Measurements from ENCODE around the gene CDK5RAP2. TPM values are rescaled to one million over a fixed set of nuclear protein-coding genes. Genes with fewer than 3 reads are reported as not detected.

CDK5RAP2 gene
- total and polyA plus RNA-seq, 10 of the 15 experiments (the other 5 are each of a cell fraction or from before 2014, with no cell fraction given): 16.2 to 53.5 (median 34.5) TPM

DNA sequence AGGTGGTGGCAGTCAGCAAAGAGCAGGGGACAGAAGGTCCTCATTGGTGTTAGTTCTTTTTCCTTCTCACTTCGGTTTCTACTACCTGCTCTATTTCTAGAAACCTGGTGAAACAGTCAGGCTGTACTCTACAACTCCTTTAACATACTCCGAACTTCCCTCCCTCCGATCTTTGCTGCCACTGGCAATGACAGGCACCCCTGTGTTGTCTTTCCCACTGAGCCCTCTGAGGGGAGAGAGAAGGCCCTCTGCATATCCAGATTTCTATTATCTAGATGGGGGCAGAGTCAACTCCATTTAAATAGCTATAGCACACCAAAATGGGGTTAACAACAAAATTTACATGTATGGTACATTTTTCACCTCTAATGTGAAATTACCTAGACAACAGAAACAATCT, 123.7 kb downstream of the CDK5RAP2 start:
- no peak overlapping the region for H3K27ac ChIP-seq (ENCODE audit: control insufficient read depth, insufficient read depth)
- WGBS (ENCODE audit: insufficient coverage, insufficient replicate concordance, low lambda C conversion rate, missing lambda C conversion rate): 94% methylated on average over 3 of the region's 3 CpGs
- no peaks in the 10 kb centered on the region for H3K79me2 ChIP-seq (ENCODE audit: control insufficient read depth, insufficient read depth, low read length)
- H3K4me3 ChIP-seq: no peak overlapping the region
- no peaks in the 10 kb centered on the region for H3K27me3 ChIP-seq (replicated peaks in 1 of 2; ENCODE audit: control insufficient read depth in 2 of 2, insufficient read depth in 2 of 2, low read length in 1 of 2)
- no peaks in the 10 kb centered on the region for H4K20me1 ChIP-seq (ENCODE audit: control insufficient read depth, insufficient read depth)
- no peak overlapping the region for H3K4me2 ChIP-seq (ENCODE audit: control insufficient read depth, insufficient read depth)
- no TSS peak for BruUV-seq (replicated peaks)
- no peaks in the 10 kb centered on the region for H3K4me1 ChIP-seq (ENCODE audit: control insufficient read depth, insufficient read depth, low read length)
- no peak for FAIRE-seq
- in situ Hi-C loops (cut with MboI) (no loop called here), intact Hi-C loops (cut with micrococcal nuclease; ENCODE audit: unreplicated experiment) (no loop called here)
- peaks cover 5 to 28% of the 10 kb centered on the region in 2 experiments for H3K36me3 ChIP-seq (ENCODE audit: control insufficient read depth in 2 of 2, insufficient read depth in 2 of 2, low read length in 1 of 2)
- ChIA-PET CTCF (interaction anchor here (0.6 kb wide), 1 partner anchor 12 kb away, joined by 3 read pairs; no protein-coding TSS in a partner anchor), RAD21 (ENCODE audit: unreplicated experiment) (no interaction called here), SMC1A (ENCODE audit: uncharacterized antibody, unreplicated experiment) (no interaction called here), POLR2A (no interaction called here)
- DNase-seq (ENCODE audit: low read depth, low spot score): no peak
- ATAC-seq: no peak
- H2AFZ ChIP-seq (ENCODE audit: control insufficient read depth, low read depth, low read length): no peak overlapping the region
- no peaks in the 10 kb centered on the region for H3K9me3 ChIP-seq (replicated peaks; ENCODE audit: control insufficient read depth, insufficient read depth, low read length)
- H3K9ac ChIP-seq (ENCODE audit: control insufficient read depth, insufficient read depth, low read length): no peak overlapping the region
- no peak for TF ChIP-seq MYB (IDR thresholded peaks at IDR 0.05; ENCODE audit: borderline replicate concordance, low read depth, low read length)
- no peak for TF ChIP-seq TAF1 (IDR thresholded peaks at IDR 0.05; ENCODE audit: borderline replicate concordance, low read depth, low read length)
- no peak for TF ChIP-seq CBFB (IDR thresholded peaks at IDR 0.05; ENCODE audit: low read depth)
- no peak for TF ChIP-seq SRF (IDR thresholded peaks at IDR 0.05; ENCODE audit: low read depth in 2 of 2, low read length in 2 of 2)
- no peak for TF ChIP-seq JUNB (IDR thresholded peaks at IDR 0.05)
- no peak for TF ChIP-seq SMARCA5 (IDR thresholded peaks at IDR 0.05)
- TF ChIP-seq, protein P1, sequence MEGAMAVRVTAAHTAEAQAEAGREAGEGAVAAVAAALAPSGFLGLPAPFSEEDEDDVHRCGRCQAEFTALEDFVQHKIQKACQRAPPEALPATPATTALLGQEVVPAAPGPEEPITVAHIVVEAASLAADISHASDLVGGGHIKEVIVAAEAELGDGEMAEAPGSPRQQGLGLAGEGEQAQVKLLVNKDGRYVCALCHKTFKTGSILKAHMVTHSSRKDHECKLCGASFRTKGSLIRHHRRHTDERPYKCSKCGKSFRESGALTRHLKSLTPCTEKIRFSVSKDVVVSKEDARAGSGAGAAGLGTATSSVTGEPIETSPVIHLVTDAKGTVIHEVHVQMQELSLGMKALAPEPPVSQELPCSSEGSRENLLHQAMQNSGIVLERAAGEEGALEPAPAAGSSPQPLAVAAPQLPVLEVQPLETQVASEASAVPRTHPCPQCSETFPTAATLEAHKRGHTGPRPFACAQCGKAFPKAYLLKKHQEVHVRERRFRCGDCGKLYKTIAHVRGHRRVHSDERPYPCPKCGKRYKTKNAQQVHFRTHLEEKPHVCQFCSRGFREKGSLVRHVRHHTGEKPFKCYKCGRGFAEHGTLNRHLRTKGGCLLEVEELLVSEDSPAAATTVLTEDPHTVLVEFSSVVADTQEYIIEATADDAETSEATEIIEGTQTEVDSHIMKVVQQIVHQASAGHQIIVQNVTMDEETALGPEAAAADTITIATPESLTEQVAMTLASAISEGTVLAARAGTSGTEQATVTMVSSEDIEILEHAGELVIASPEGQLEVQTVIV (IDR thresholded peaks at IDR 0.05; ENCODE audit: borderline replicate concordance, partially characterized antibody): no peak
- TF ChIP-seq, protein P2, sequence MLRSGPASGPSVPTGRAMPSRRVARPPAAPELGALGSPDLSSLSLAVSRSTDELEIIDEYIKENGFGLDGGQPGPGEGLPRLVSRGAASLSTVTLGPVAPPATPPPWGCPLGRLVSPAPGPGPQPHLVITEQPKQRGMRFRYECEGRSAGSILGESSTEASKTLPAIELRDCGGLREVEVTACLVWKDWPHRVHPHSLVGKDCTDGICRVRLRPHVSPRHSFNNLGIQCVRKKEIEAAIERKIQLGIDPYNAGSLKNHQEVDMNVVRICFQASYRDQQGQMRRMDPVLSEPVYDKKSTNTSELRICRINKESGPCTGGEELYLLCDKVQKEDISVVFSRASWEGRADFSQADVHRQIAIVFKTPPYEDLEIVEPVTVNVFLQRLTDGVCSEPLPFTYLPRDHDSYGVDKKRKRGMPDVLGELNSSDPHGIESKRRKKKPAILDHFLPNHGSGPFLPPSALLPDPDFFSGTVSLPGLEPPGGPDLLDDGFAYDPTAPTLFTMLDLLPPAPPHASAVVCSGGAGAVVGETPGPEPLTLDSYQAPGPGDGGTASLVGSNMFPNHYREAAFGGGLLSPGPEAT (IDR thresholded peaks at IDR 0.05; ENCODE audit: low read depth): no peak
- no peak for TF ChIP-seq MTA2 (IDR thresholded peaks at IDR 0.05; ENCODE audit: low read depth)
- TF ChIP-seq RAD21 (IDR thresholded peaks at IDR 0.05; ENCODE audit: insufficient read depth, low read depth, low read length): no peak
- TF ChIP-seq IRF4 (IDR thresholded peaks at IDR 0.05; ENCODE audit: low read depth, low read length): no peak
- TF ChIP-seq, protein P3, sequence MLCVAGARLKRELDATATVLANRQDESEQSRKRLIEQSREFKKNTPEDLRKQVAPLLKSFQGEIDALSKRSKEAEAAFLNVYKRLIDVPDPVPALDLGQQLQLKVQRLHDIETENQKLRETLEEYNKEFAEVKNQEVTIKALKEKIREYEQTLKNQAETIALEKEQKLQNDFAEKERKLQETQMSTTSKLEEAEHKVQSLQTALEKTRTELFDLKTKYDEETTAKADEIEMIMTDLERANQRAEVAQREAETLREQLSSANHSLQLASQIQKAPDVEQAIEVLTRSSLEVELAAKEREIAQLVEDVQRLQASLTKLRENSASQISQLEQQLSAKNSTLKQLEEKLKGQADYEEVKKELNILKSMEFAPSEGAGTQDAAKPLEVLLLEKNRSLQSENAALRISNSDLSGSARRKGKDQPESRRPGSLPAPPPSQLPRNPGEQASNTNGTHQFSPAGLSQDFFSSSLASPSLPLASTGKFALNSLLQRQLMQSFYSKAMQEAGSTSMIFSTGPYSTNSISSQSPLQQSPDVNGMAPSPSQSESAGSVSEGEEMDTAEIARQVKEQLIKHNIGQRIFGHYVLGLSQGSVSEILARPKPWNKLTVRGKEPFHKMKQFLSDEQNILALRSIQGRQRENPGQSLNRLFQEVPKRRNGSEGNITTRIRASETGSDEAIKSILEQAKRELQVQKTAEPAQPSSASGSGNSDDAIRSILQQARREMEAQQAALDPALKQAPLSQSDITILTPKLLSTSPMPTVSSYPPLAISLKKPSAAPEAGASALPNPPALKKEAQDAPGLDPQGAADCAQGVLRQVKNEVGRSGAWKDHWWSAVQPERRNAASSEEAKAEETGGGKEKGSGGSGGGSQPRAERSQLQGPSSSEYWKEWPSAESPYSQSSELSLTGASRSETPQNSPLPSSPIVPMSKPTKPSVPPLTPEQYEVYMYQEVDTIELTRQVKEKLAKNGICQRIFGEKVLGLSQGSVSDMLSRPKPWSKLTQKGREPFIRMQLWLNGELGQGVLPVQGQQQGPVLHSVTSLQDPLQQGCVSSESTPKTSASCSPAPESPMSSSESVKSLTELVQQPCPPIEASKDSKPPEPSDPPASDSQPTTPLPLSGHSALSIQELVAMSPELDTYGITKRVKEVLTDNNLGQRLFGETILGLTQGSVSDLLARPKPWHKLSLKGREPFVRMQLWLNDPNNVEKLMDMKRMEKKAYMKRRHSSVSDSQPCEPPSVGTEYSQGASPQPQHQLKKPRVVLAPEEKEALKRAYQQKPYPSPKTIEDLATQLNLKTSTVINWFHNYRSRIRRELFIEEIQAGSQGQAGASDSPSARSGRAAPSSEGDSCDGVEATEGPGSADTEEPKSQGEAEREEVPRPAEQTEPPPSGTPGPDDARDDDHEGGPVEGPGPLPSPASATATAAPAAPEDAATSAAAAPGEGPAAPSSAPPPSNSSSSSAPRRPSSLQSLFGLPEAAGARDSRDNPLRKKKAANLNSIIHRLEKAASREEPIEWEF (IDR thresholded peaks at IDR 0.05; ENCODE audit: insufficient replicate concordance, low read depth, low read length): no peak
- TF ChIP-seq, protein P4, sequence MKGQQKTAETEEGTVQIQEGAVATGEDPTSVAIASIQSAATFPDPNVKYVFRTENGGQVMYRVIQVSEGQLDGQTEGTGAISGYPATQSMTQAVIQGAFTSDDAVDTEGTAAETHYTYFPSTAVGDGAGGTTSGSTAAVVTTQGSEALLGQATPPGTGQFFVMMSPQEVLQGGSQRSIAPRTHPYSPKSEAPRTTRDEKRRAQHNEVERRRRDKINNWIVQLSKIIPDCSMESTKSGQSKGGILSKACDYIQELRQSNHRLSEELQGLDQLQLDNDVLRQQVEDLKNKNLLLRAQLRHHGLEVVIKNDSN (IDR thresholded peaks at IDR 0.05; ENCODE audit: borderline replicate concordance, extremely low read length, insufficient read depth, low read depth, low read length): no peak
- TF ChIP-seq CBX5 (IDR thresholded peaks at IDR 0.05; ENCODE audit: low read depth): no peak
- no peak for TF ChIP-seq CBX3 (IDR thresholded peaks at IDR 0.05; ENCODE audit: borderline replicate concordance, low read depth)
- no peak for TF ChIP-seq FOXM1 (IDR thresholded peaks at IDR 0.05; ENCODE audit: low read depth, low read length)
